ENCODE data around the gene DDX4.

DNA sequence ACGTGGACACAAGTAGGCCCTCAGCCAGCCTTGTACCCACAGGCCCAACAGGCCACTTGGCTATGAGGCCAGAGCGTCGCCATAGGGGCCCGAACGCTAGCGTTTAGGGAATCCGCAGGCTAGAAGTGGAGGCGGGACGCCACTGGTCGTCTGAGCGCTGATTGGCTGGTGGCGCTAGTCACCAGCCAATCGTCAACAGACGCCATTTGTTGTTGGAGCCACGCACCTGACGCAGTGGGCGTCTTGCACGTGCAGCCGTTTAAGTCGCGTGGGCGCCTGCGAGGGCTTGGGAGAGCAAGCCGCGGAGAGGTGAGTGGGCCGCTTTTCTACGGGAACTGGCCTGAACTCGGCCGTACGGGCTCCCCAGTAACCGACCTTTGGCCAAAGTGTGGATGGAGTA lies at the start of gene DDX4:
- TF ChIP-seq, protein P1, sequence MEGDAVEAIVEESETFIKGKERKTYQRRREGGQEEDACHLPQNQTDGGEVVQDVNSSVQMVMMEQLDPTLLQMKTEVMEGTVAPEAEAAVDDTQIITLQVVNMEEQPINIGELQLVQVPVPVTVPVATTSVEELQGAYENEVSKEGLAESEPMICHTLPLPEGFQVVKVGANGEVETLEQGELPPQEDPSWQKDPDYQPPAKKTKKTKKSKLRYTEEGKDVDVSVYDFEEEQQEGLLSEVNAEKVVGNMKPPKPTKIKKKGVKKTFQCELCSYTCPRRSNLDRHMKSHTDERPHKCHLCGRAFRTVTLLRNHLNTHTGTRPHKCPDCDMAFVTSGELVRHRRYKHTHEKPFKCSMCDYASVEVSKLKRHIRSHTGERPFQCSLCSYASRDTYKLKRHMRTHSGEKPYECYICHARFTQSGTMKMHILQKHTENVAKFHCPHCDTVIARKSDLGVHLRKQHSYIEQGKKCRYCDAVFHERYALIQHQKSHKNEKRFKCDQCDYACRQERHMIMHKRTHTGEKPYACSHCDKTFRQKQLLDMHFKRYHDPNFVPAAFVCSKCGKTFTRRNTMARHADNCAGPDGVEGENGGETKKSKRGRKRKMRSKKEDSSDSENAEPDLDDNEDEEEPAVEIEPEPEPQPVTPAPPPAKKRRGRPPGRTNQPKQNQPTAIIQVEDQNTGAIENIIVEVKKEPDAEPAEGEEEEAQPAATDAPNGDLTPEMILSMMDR (IDR thresholded peaks at IDR 0.05), result no peak
- TF ChIP-seq EP300 (IDR thresholded peaks at IDR 0.05), result no peak
